Activated T-helper 1 cell treated with anti-CD3 and anti-CD28 coated beads, Interleukin-12 subunit alpha, Interleukin-12 subunit beta, Interleukin-2, Interleukin-4 antibody, amounts not matched to agents 30 ng/mL and 10 ng/mL and 1 ng/mL, durations not matched to agents 14 hours and 24 hours and 36 hours (primary cell): ENCODE measurements around the gene JAK1. TPM values are rescaled to one million over a fixed set of nuclear protein-coding genes. Genes with fewer than 3 reads are reported as not detected.

ENCODE experiments used
- DNase-seq: peaks from one replicate; pipeline ENCODE4 v3.0.0; 2021; ENCODE audit warnings: low spot score
- H3K27ac Mint-ChIP-seq: one replicate; pipeline ENCODE4 v1.8.0; 2021; ENCODE audit warnings: mild to moderate bottlenecking, mixed read lengths
- H3K27me3 Mint-ChIP-seq: one replicate; pipeline ENCODE4 v1.8.0; 2022; ENCODE audit warnings: mild to moderate bottlenecking, moderate library complexity, mixed read lengths; ENCODE audit not compliant: insufficient read depth
- H3K36me3 Mint-ChIP-seq: one replicate; pipeline ENCODE4 v1.8.0; 2021; ENCODE audit warnings: low read depth, mixed read lengths
- H3K4me1 Mint-ChIP-seq: one replicate; pipeline ENCODE4 v1.8.0; 2021; ENCODE audit warnings: low read depth, mixed read lengths
- H3K4me3 Mint-ChIP-seq: one replicate; pipeline ENCODE4 v1.8.0; 2021; ENCODE audit warnings: mild to moderate bottlenecking, moderate library complexity, mixed read lengths
- H3K9me3 Mint-ChIP-seq: one replicate; pipeline ENCODE4 v1.8.0; 2021; ENCODE audit warnings: mixed read lengths
- intact Hi-C: fragments of 100-400 bp; cut with micrococcal nuclease; formaldehyde crosslinking; loops from one replicate; pipeline ENCODE4 v1.15.1; 2024
- total RNA-seq: library from RNA; stranded (reverse); gene quantifications from 2 replicates; pipeline ENCODE4 v1.2.3, GENCODE V29; 2022

Gene JAK1
- total RNA-seq, 1 donor from 2014 or later = 102 TPM

GRCh38 chr1:64975127-64975526, 8.8 kb upstream of the JAK1 start:
- intact Hi-C loops = no loop called here
- DNase-seq = no peak
- no peaks in the 10 kb centered on the region for H3K36me3 Mint-ChIP-seq
- no peaks in the 10 kb centered on the region for H3K9me3 Mint-ChIP-seq
- H3K27me3 Mint-ChIP-seq = peaks cover 6% of the 10 kb centered on the region
- no peak overlapping the region for H3K27ac Mint-ChIP-seq
- no peak overlapping the region for H3K4me3 Mint-ChIP-seq
- no peaks in the 10 kb centered on the region for H3K4me1 Mint-ChIP-seq

- Mint-ChIP-seq H3K9me3 (no peaks in the 10 kb centered on the region), H3K4me1 (no peaks in the 10 kb centered on the region), H3K4me3 (no peak overlapping the region), H3K36me3 (no peaks in the 10 kb centered on the region), H3K27ac (no peak overlapping the region), H3K27me3 (peaks cover 6% of the 10 kb centered on the region)
- DNase-seq = no peak
- intact Hi-C loops = no loop called here
Measured at GRCh38 chr1:64974288-64974825, 8.0 kb upstream of the JAK1 start.

GRCh38 chr1:64973061-64973647, 6.8 kb upstream of the JAK1 start:
- intact Hi-C loops = no loop called here
- Mint-ChIP-seq H3K9me3 (no peaks in the 10 kb centered on the region), H3K27ac (no peak overlapping the region), H3K4me1 (peaks cover 2% of the 10 kb centered on the region), H3K27me3 (peaks cover 7% of the 10 kb centered on the region), H3K4me3 (no peak overlapping the region), H3K36me3 (no peaks in the 10 kb centered on the region)
- DNase-seq = no peak

- no peak for DNase-seq
- H3K4me1 Mint-ChIP-seq = peaks cover 27% of the 10 kb centered on the region
- peaks cover 3% of the 10 kb centered on the region for H3K36me3 Mint-ChIP-seq
- H3K27me3 Mint-ChIP-seq = peaks cover 5% of the 10 kb centered on the region
- H3K9me3 Mint-ChIP-seq = no peaks in the 10 kb centered on the region
- intact Hi-C loops = loop anchor here (5.0 to 10.0 kb wide), 6 partner anchors 142 to 1375 kb away; partner anchors contain the start of genes AK4 and PGM1
- no peak overlapping the region for H3K27ac Mint-ChIP-seq
- no peak overlapping the region for H3K4me3 Mint-ChIP-seq
Measured at GRCh38 chr1:64969305-64970046, 3.1 kb upstream of the JAK1 start.

- no peaks in the 10 kb centered on the region for H3K9me3 Mint-ChIP-seq
- peaks cover 5% of the 10 kb centered on the region for H3K36me3 Mint-ChIP-seq
- peak overlapping the region; percentile 93 for H3K4me3 Mint-ChIP-seq
- peaks cover 45% of the 10 kb centered on the region for H3K4me1 Mint-ChIP-seq
- intact Hi-C loops = loop anchor here (5.0 to 10.0 kb wide), 6 partner anchors 140 to 1373 kb away; partner anchors contain the start of genes AK4 and PGM1
- H3K27ac Mint-ChIP-seq = peak overlapping the region; percentile 79
- peaks cover 2% of the 10 kb centered on the region for H3K27me3 Mint-ChIP-seq
- DNase-seq = no peak
Measured at GRCh38 chr1:64967381-64967780, 1.0 kb upstream of the JAK1 start.

GRCh38 chr1:64965366-64966157, 787 bp downstream of the JAK1 start:
- peak; percentile 70 for DNase-seq
- peak overlapping the region; percentile 90 for H3K4me3 Mint-ChIP-seq
- intact Hi-C loops = loop anchor here (1.0 to 10.0 kb wide), 16 partner anchors 9 to 1442 kb away; partner anchors contain the start of genes AK4, EFCAB7, ITGB3BP and LEPR
- peak overlapping the region; percentile 87 for H3K27ac Mint-ChIP-seq
- H3K4me1 Mint-ChIP-seq = peaks cover 63% of the 10 kb centered on the region
- H3K27me3 Mint-ChIP-seq = peaks cover 2% of the 10 kb centered on the region
- no peaks in the 10 kb centered on the region for H3K9me3 Mint-ChIP-seq
- peaks cover 14% of the 10 kb centered on the region for H3K36me3 Mint-ChIP-seq

GRCh38 chr1:64963466-64963865, 2.9 kb downstream of the JAK1 start:
- Mint-ChIP-seq H3K27ac (peak overlapping the region; percentile 10), H3K4me3 (peak overlapping the region; percentile 90), H3K4me1 (peaks cover 84% of the 10 kb centered on the region), H3K27me3 (peaks cover 2% of the 10 kb centered on the region), H3K9me3 (no peaks in the 10 kb centered on the region), H3K36me3 (peaks cover 16% of the 10 kb centered on the region)
- intact Hi-C loops = loop anchor here (5.0 to 10.0 kb wide), 5 partner anchors 249 to 1371 kb away; partner anchors contain the start of gene PGM1
- DNase-seq = no peak

- Mint-ChIP-seq H3K4me3 (peak overlapping the region; percentile 71), H3K9me3 (no peaks in the 10 kb centered on the region), H3K4me1 (peaks cover 83% of the 10 kb centered on the region), H3K36me3 (peaks cover 16% of the 10 kb centered on the region), H3K27ac (peak overlapping the region; percentile 70), H3K27me3 (no peaks in the 10 kb centered on the region)
- DNase-seq = peak; percentile 29
- intact Hi-C loops = loop anchor here (5.0 to 10.0 kb wide), 5 partner anchors 250 to 1372 kb away; partner anchors contain the start of gene PGM1
Measured at GRCh38 chr1:64962441-64962840, 3.9 kb downstream of the JAK1 start.

- no peaks in the 10 kb centered on the region for H3K27me3 Mint-ChIP-seq
Measured at GRCh38 chr1:64961923-64962322, 4.4 kb downstream of the JAK1 start.

GRCh38 chr1:64960731-64961130, 5.6 kb downstream of the JAK1 start:
- Mint-ChIP-seq H3K4me1 (peaks cover 74% of the 10 kb centered on the region), H3K27me3 (no peaks in the 10 kb centered on the region), H3K36me3 (peaks cover 16% of the 10 kb centered on the region), H3K27ac (peak overlapping the region; percentile 61), H3K4me3 (peak overlapping the region; percentile 35), H3K9me3 (no peaks in the 10 kb centered on the region)
- no peak for DNase-seq
- intact Hi-C loops = loop anchor here (5.0 to 10.0 kb wide), 5 partner anchors 252 to 1374 kb away; partner anchors contain the start of gene PGM1

More at GRCh38 chr1:64961923-64962322, 4.4 kb downstream of the JAK1 start:
- Mint-ChIP-seq H3K4me1 (peaks cover 77% of the 10 kb centered on the region), H3K9me3 (no peaks in the 10 kb centered on the region), H3K4me3 (no peak overlapping the region), H3K36me3 (peaks cover 16% of the 10 kb centered on the region), H3K27ac (peak overlapping the region; percentile 74)
- no peak for DNase-seq
- intact Hi-C loops = loop anchor here (5.0 to 10.0 kb wide), 5 partner anchors 250 to 1373 kb away; partner anchors contain the start of gene PGM1

GRCh38 chr1:64959986-64960385, 6.4 kb downstream of the JAK1 start:
- no peaks in the 10 kb centered on the region for H3K27me3 Mint-ChIP-seq
- no peak for DNase-seq
- peak overlapping the region; percentile 61 for H3K27ac Mint-ChIP-seq
- H3K4me3 Mint-ChIP-seq = no peak overlapping the region
- H3K36me3 Mint-ChIP-seq = peaks cover 14% of the 10 kb centered on the region
- peaks cover 70% of the 10 kb centered on the region for H3K4me1 Mint-ChIP-seq
- intact Hi-C loops = loop anchor here (5.0 to 10.0 kb wide), 5 partner anchors 252 to 1375 kb away; partner anchors contain the start of gene PGM1
- H3K9me3 Mint-ChIP-seq = no peaks in the 10 kb centered on the region
